Measurements from ENCODE around the gene SUSD1. TPM values are rescaled to one million over a fixed set of nuclear protein-coding genes. Genes with fewer than 3 reads are reported as not detected.

SUSD1 gene
- polyA plus RNA-seq, 1 experiment: 17.5 TPM

DNA sequence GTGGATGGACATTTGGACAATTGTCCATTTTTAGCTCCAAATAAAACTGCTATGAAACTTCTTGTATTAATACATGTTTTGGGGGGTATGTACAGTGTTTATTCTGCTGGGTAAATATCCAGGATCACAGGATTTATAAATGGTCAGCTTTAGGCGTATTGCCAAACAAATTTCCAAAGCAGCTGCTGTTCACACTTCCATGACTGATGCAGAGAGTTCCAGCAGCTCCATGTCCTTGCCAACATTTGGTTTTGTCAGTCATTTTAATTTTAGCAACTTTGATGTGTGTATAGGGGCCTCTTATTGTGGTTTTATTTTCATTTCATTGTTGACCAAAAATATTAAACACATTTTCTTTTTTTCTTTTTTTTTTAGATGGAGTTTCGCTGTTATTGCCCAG, 9.8 kb upstream of the SUSD1 start:
- DNase-seq (ENCODE audit: low read depth): no peak
- POLR2A ChIA-PET: no interaction called here
- no peak overlapping the region for H3K4me3 ChIP-seq (ENCODE audit: low read depth, low read length)
- CTCF ChIA-PET: interaction anchor here (0.6 to 1.6 kb wide), 2 partner anchors 15 to 1988 kb away, joined by 3 to 5 read pairs; no protein-coding TSS in a partner anchor
- H3K36me3 ChIP-seq (ENCODE audit: control insufficient read depth, insufficient read depth, low read length): no peaks in the 10 kb centered on the region
- TF ChIP-seq, protein P1, sequence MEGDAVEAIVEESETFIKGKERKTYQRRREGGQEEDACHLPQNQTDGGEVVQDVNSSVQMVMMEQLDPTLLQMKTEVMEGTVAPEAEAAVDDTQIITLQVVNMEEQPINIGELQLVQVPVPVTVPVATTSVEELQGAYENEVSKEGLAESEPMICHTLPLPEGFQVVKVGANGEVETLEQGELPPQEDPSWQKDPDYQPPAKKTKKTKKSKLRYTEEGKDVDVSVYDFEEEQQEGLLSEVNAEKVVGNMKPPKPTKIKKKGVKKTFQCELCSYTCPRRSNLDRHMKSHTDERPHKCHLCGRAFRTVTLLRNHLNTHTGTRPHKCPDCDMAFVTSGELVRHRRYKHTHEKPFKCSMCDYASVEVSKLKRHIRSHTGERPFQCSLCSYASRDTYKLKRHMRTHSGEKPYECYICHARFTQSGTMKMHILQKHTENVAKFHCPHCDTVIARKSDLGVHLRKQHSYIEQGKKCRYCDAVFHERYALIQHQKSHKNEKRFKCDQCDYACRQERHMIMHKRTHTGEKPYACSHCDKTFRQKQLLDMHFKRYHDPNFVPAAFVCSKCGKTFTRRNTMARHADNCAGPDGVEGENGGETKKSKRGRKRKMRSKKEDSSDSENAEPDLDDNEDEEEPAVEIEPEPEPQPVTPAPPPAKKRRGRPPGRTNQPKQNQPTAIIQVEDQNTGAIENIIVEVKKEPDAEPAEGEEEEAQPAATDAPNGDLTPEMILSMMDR (IDR thresholded peaks at IDR 0.05; ENCODE audit: insufficient read depth, low read depth, low read length): no peak
- H3K27me3 ChIP-seq (ENCODE audit: control insufficient read depth, insufficient read depth, low read length): no peaks in the 10 kb centered on the region

- DNase-seq (ENCODE audit: low read depth): no peak
- POLR2A ChIA-PET: no interaction called here
- TF ChIP-seq, protein P1 (IDR thresholded peaks at IDR 0.05; ENCODE audit: insufficient read depth, low read depth, low read length): no peak
- CTCF ChIA-PET: interaction anchor here (0.6 to 1.6 kb wide), 2 partner anchors 16 to 1989 kb away, joined by 3 to 5 read pairs; no protein-coding TSS in a partner anchor
- Histone ChIP-seq H3K36me3 (ENCODE audit: control insufficient read depth, insufficient read depth, low read length) (no peaks in the 10 kb centered on the region), H3K27me3 (ENCODE audit: control insufficient read depth, insufficient read depth, low read length) (no peaks in the 10 kb centered on the region), H3K4me3 (ENCODE audit: low read depth, low read length) (no peak overlapping the region)
Observed at GRCh38 chr9:112184221-112184620, 9.1 kb upstream of the SUSD1 start.

- peak; percentile 22 for DNase-seq (ENCODE audit: low read depth)
- POLR2A ChIA-PET: no interaction called here
Observed at GRCh38 chr9:112180387-112180881, 5.3 kb upstream of the SUSD1 start.

GRCh38 chr9:112179816-112180215, 4.7 kb upstream of the SUSD1 start:
- peak; percentile 31 for DNase-seq (ENCODE audit: low read depth)
- CTCF ChIA-PET: interaction anchor here (0.9 kb wide), 1 partner anchor 28 kb away, joined by 4 read pairs; no protein-coding TSS in a partner anchor
- TF ChIP-seq, protein P1 (IDR thresholded peaks at IDR 0.05; ENCODE audit: insufficient read depth, low read depth, low read length): no peak
- H3K4me3 ChIP-seq (ENCODE audit: low read depth, low read length): no peak overlapping the region
- POLR2A ChIA-PET: interaction anchor here (0.8 kb wide), 1 partner anchor 26 kb away, joined by 6 read pairs; no protein-coding TSS in a partner anchor
- no peaks in the 10 kb centered on the region for H3K27me3 ChIP-seq (ENCODE audit: control insufficient read depth, insufficient read depth, low read length)
- H3K36me3 ChIP-seq (ENCODE audit: control insufficient read depth, insufficient read depth, low read length): no peaks in the 10 kb centered on the region

More at GRCh38 chr9:112180387-112180881, 5.3 kb upstream of the SUSD1 start:
- CTCF ChIA-PET: no interaction called here
- no peak overlapping the region for H3K4me3 ChIP-seq (ENCODE audit: low read depth, low read length)
- TF ChIP-seq, protein P1 (IDR thresholded peaks at IDR 0.05; ENCODE audit: insufficient read depth, low read depth, low read length): no peak
- H3K36me3 ChIP-seq (ENCODE audit: control insufficient read depth, insufficient read depth, low read length): no peaks in the 10 kb centered on the region
- H3K27me3 ChIP-seq (ENCODE audit: control insufficient read depth, insufficient read depth, low read length): no peaks in the 10 kb centered on the region

GRCh38 chr9:112176524-112176923, 1.4 kb upstream of the SUSD1 start:
- DNase-seq (ENCODE audit: low read depth): no peak
- ChIA-PET POLR2A (no interaction called here), CTCF (interaction anchor here (0.7 to 1.5 kb wide), 3 partner anchors 11 to 161 kb away, joined by 3 to 9 read pairs (median 4); no protein-coding TSS in a partner anchor)
- no peak overlapping the region for H3K4me3 ChIP-seq (ENCODE audit: low read depth, low read length)
- H3K27me3 ChIP-seq (ENCODE audit: control insufficient read depth, insufficient read depth, low read length): no peaks in the 10 kb centered on the region
- TF ChIP-seq, protein P1 (IDR thresholded peaks at IDR 0.05; ENCODE audit: insufficient read depth, low read depth, low read length): no peak
- H3K36me3 ChIP-seq (ENCODE audit: control insufficient read depth, insufficient read depth, low read length): no peaks in the 10 kb centered on the region

Measured in BJ (cell line).